Endothelial cell of umbilical vein (primary cell): ENCODE data around the gene EEFSEC.

Source experiments
- EZH2 ChIP-seq: IDR thresholded peaks from 2 replicates; pipeline ENCODE4 v1.6.1; 2012; ENCODE audit warnings: borderline replicate concordance, low read depth, mild to moderate bottlenecking, moderate library complexity, low read length, inconsistent platforms; ENCODE audit not compliant: severe bottlenecking
- FOS ChIP-seq: IDR thresholded peaks from 2 replicates; pipeline ENCODE4 v1.6.1; 2011; ENCODE audit warnings: mild to moderate bottlenecking, low read length, moderate library complexity, borderline replicate concordance; ENCODE audit not compliant: insufficient read depth
- GATA2 ChIP-seq: IDR thresholded peaks from 2 replicates; pipeline ENCODE4 v1.7.0; 2011; ENCODE audit warnings: low read depth, mild to moderate bottlenecking, moderate library complexity, mixed read lengths, low read length; ENCODE audit not compliant: insufficient read length, insufficient read depth
- JUN ChIP-seq: IDR thresholded peaks from 2 replicates; pipeline ENCODE4 v1.6.1; 2011; ENCODE audit warnings: borderline replicate concordance, low read depth; ENCODE audit not compliant: insufficient read length, insufficient read depth
- MYC ChIP-seq: IDR thresholded peaks from one replicate; pipeline ENCODE4 v1.6.1; 2011; ENCODE audit warnings: mild to moderate bottlenecking, low read depth, low read length
- POLR2A ChIP-seq: IDR thresholded peaks from 2 replicates; pipeline ENCODE4 v1.6.1; 2012; ENCODE audit warnings: low read depth, mild to moderate bottlenecking, control low read depth, low read length
- POLR2AphosphoS5 ChIP-seq: IDR thresholded peaks from 2 replicates; pipeline ENCODE4 v1.6.1; 2012; ENCODE audit warnings: low read depth, mild to moderate bottlenecking, control low read depth, low read length, moderate library complexity; ENCODE audit not compliant: insufficient read depth
- TF ChIP-seq, protein P1 (sequence below), 2 donors: IDR thresholded peaks; 1 replicate in 1 of 2; 2 replicates in 1 of 2; pipeline ENCODE4 v1.5.1; 2011; ENCODE audit warnings: low read length in 2 of 2, mild to moderate bottlenecking in 2 of 2, moderate library complexity in 2 of 2, control low read depth in 1 of 2, inconsistent platforms in 1 of 2, low read depth in 1 of 2; ENCODE audit not compliant: insufficient read depth in 1 of 2; ENCODE audit errors: extremely low read depth in 1 of 2
- TF ChIP-seq, protein P2 (sequence below): IDR thresholded peaks from 2 replicates; pipeline ENCODE4 v1.6.1; 2011; ENCODE audit not compliant: insufficient read depth, insufficient read length

DNA sequence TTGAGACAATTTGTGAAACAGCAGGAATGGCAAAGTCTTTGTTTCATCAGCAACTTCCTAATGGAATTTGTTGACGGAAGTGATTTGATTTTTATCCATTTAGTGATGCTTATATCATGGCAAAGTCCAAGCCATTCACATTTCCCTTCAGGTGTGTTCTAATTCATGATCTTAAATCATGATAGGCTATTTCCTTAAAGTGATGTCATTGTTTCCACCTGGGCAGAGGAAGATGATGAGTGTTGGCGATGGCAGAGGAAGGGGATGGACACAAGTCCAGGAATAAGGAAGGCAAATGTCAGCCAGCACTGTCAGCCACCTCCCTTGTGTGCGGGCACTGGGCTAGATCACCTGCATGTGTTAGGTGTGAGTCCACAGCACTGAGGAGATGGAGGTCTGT, 49.9 kb downstream of the EEFSEC start:
- TF ChIP-seq POLR2A (no peak), EZH2 (no peak), POLR2AphosphoS5 (no peak), JUN (no peak), MYC (no peak), GATA2 (no peak), FOS (no peak)
- TF ChIP-seq, protein P1, sequence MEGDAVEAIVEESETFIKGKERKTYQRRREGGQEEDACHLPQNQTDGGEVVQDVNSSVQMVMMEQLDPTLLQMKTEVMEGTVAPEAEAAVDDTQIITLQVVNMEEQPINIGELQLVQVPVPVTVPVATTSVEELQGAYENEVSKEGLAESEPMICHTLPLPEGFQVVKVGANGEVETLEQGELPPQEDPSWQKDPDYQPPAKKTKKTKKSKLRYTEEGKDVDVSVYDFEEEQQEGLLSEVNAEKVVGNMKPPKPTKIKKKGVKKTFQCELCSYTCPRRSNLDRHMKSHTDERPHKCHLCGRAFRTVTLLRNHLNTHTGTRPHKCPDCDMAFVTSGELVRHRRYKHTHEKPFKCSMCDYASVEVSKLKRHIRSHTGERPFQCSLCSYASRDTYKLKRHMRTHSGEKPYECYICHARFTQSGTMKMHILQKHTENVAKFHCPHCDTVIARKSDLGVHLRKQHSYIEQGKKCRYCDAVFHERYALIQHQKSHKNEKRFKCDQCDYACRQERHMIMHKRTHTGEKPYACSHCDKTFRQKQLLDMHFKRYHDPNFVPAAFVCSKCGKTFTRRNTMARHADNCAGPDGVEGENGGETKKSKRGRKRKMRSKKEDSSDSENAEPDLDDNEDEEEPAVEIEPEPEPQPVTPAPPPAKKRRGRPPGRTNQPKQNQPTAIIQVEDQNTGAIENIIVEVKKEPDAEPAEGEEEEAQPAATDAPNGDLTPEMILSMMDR (IDR thresholded peaks at IDR 0.05; ENCODE audit: extremely low read depth in 1 of 2, insufficient read depth in 1 of 2, low read depth in 1 of 2, low read length in 2 of 2) = no peak
- TF ChIP-seq, protein P2, sequence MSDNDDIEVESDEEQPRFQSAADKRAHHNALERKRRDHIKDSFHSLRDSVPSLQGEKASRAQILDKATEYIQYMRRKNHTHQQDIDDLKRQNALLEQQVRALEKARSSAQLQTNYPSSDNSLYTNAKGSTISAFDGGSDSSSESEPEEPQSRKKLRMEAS = no peak
